Right atrium auricular region (tissue), 2 donors: ENCODE data around the gene FBXO31. TPM values are rescaled to one million over a fixed set of nuclear protein-coding genes. Genes with fewer than 3 reads are reported as not detected.

Experiments
- DNase-seq: peaks from one replicate; pipeline ENCODE4 v3.0.0-alpha.2; 2019; ENCODE audit warnings: low spot score
- H3K27ac ChIP-seq, 2 donors: fragments of 200-600 bp; sonication (generic); 1 replicate in 1 of 2; 2 replicates in 1 of 2; pipeline ENCODE4 v1.5.1; 2016 to 2019
- H3K27me3 ChIP-seq, 2 donors: fragments of 200-600 bp; sonication (generic); one replicate each; pipeline versions ENCODE4 v1.5.1 to v1.6.0; 2017 to 2019
- H3K36me3 ChIP-seq: fragments of 200-600 bp; sonication (generic); one replicate; pipeline ENCODE4 v1.5.1; 2016
- H3K4me1 ChIP-seq, 2 donors: fragments of 200-600 bp; sonication (generic); one replicate each; pipeline versions ENCODE4 v1.5.1 to v1.6.0; 2017 to 2019
- H3K4me3 ChIP-seq, 2 donors: fragments of 200-600 bp; sonication (generic); 1 replicate in 1 of 2; 2 replicates in 1 of 2; pipeline ENCODE4 v1.5.1; 2017 to 2019; ENCODE audit warnings: mild to moderate bottlenecking in 1 of 2, moderate library complexity in 1 of 2
- H3K9me3 ChIP-seq, 2 donors: fragments of 200-600 bp; sonication (generic); one replicate each; pipeline ENCODE4 v1.5.1; 2019
- CTCF ChIP-seq, 2 donors: fragments of 200-600 bp; sonication (generic); IDR thresholded peaks; one replicate each; pipeline ENCODE4 v1.5.1; 2019; ENCODE audit warnings: antibody characterized with exemption in 2 of 2
- total RNA-seq, 2 donors: library from RNA; depleted of rRNA; stranded (reverse); fragments of >200 nt; gene quantifications; one replicate each; pipeline ENCODE4 v1.1.0, GENCODE V29; 2016

FBXO31 gene
- total RNA-seq, 2 donors from 2014 or later: 39.3 to 53.1 TPM

- Histone ChIP-seq H3K4me1 (peaks cover 0 to 18% of the 10 kb centered on the region in 2 donors), H3K9me3 (no peaks in the 10 kb centered on the region), H3K27ac (peak overlapping the region in 1 of 2 donors; percentile 3), H3K36me3 (peaks cover 16% of the 10 kb centered on the region), H3K27me3 (no peaks in the 10 kb centered on the region), H3K4me3 (no peak overlapping the region)
- no peak for TF ChIP-seq CTCF (IDR thresholded peaks at IDR 0.05)
- DNase-seq: no peak
These were observed 32.3 kb downstream of the FBXO31 start for GRCh38 chr16:87351320-87351698.

GRCh38 chr16:87350681-87351319 lies 32.8 kb downstream of the FBXO31 start:
- no peak for TF ChIP-seq CTCF (IDR thresholded peaks at IDR 0.05)
- DNase-seq: peak; percentile 68
- Histone ChIP-seq H3K4me1 (peaks cover 0 to 19% of the 10 kb centered on the region in 2 donors), H3K4me3 (no peak overlapping the region), H3K9me3 (no peaks in the 10 kb centered on the region), H3K36me3 (peaks cover 21% of the 10 kb centered on the region), H3K27me3 (no peaks in the 10 kb centered on the region), H3K27ac (peak overlapping the region in 1 of 2 donors; percentile 3)

- H3K27me3 ChIP-seq: no peaks in the 10 kb centered on the region
- no peak for TF ChIP-seq CTCF (IDR thresholded peaks at IDR 0.05)
- H3K36me3 ChIP-seq: peaks cover 21% of the 10 kb centered on the region
- no peak overlapping the region for H3K4me3 ChIP-seq
- no peaks in the 10 kb centered on the region for H3K9me3 ChIP-seq
- no peak overlapping the region for H3K27ac ChIP-seq
- no peak for DNase-seq
- H3K4me1 ChIP-seq: peaks cover 0 to 27% of the 10 kb centered on the region in 2 donors
These were observed 33.5 kb downstream of the FBXO31 start for GRCh38 chr16:87350031-87350430.

- Histone ChIP-seq H3K4me3 (no peak overlapping the region), H3K4me1 (peaks cover 0 to 40% of the 10 kb centered on the region in 2 donors), H3K9me3 (no peaks in the 10 kb centered on the region), H3K27ac (no peak overlapping the region), H3K36me3 (peaks cover 25% of the 10 kb centered on the region), H3K27me3 (no peaks in the 10 kb centered on the region)
- TF ChIP-seq CTCF (IDR thresholded peaks at IDR 0.05): no peak
- no peak for DNase-seq
These were observed 34.9 kb downstream of the FBXO31 start for GRCh38 chr16:87348616-87349157.

GRCh38 chr16:87347932-87348615 lies 35.5 kb downstream of the FBXO31 start:
- peaks cover 0 to 41% of the 10 kb centered on the region in 2 donors for H3K4me1 ChIP-seq
- H3K27me3 ChIP-seq: no peaks in the 10 kb centered on the region
- no peaks in the 10 kb centered on the region for H3K9me3 ChIP-seq
- H3K36me3 ChIP-seq: peaks cover 31% of the 10 kb centered on the region
- H3K27ac ChIP-seq: no peak overlapping the region
- DNase-seq: no peak
- TF ChIP-seq CTCF (IDR thresholded peaks at IDR 0.05): no peak
- no peak overlapping the region for H3K4me3 ChIP-seq
